GM21737 (cell line): Measurements from ENCODE around the gene MTM1.

Source experiments
- ATAC-seq: cut with Tn5 transposase; IDR thresholded peaks from one replicate; pipeline ENCODE4 v1.9.1; 2021; ENCODE audit warnings: mild to moderate bottlenecking, moderate library complexity; ENCODE audit not compliant: unreplicated experiment

MTM1 gene

GRCh38 chrX:150701377-150701776 lies 133.0 kb downstream of the MTM1 start:
- ATAC-seq: no peak

GRCh38 chrX:150702966-150703694 lies 134.7 kb downstream of the MTM1 start:
- ATAC-seq: no peak

GRCh38 chrX:150703695-150703974 lies 135.2 kb downstream of the MTM1 start:
- no peak for ATAC-seq

- no peak for ATAC-seq
Measured at GRCh38 chrX:150704030-150704613, 135.7 kb downstream of the MTM1 start.

DNA sequence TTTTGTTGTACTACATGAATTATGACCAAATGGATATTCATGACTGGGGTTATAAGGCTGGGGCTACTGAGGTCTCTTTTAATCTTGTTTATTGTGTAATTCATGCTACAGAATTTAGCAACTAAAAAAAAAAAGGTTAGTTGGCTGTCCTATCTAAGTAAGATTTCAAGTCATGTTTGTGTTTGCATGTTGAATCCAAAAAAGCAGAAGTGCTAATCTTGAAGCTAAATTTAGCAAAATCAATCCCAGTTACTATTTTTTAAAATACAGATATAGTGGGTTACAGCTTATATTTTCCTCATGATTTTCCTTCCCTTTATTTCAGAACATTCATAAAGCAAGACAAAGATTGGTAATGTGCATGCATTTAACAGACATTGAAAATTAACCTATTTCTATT lies 144.2 kb downstream of the MTM1 start:
- no peak for ATAC-seq

- ATAC-seq: no peak
Measured at GRCh38 chrX:150715184-150715583, 146.8 kb downstream of the MTM1 start.

GRCh38 chrX:150719621-150720020 lies 151.2 kb downstream of the MTM1 start:
- ATAC-seq: no peak
